Measurements from ENCODE around the gene ANTXR1.

DNA sequence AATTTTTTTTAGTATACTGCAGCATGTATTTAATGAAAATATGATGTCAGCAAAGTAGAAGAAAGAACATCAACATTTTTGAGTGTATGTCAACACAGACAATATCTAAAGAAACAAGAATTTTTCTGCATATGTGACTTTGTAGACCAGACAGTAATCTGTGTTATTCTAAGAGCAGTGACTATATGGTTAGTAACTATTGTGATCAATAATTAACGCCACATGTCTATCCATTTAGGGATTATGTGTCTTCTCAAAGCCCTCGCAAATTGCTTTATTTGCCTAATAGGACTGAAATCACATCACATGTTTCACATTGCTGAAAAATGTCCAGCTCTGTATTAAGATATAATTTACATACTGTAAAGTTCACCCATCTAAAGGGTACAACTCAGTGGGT, 266.2 kb downstream of the ANTXR1 start:
- TF ChIP-seq ZFP3 (CRISPR knock-in tag; IDR thresholded peaks at IDR 0.05) (no peak), OSR1 (CRISPR knock-in tag; IDR thresholded peaks at IDR 0.05) (no peak), SNAI2 (CRISPR knock-in tag; IDR thresholded peaks at IDR 0.05) (no peak), CSRNP3 (CRISPR knock-in tag; IDR thresholded peaks at IDR 0.05) (no peak)
- TF ChIP-seq, protein P1, sequence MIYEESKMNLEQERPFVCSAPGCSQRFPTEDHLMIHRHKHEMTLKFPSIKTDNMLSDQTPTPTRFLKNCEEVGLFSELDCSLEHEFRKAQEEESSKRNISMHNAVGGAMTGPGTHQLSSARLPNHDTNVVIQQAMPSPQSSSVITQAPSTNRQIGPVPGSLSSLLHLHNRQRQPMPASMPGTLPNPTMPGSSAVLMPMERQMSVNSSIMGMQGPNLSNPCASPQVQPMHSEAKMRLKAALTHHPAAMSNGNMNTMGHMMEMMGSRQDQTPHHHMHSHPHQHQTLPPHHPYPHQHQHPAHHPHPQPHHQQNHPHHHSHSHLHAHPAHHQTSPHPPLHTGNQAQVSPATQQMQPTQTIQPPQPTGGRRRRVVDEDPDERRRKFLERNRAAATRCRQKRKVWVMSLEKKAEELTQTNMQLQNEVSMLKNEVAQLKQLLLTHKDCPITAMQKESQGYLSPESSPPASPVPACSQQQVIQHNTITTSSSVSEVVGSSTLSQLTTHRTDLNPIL (CRISPR knock-in tag; IDR thresholded peaks at IDR 0.05; ENCODE audit: low read depth), result no peak
